Ascending aorta (tissue), 2 donors: ENCODE data around the gene IQUB. TPM values are rescaled to one million over a fixed set of nuclear protein-coding genes. Genes with fewer than 3 reads are reported as not detected.

Experiments used
- DNase-seq, 2 donors: peaks; one replicate each; pipeline ENCODE4 v3.0.0-alpha.2; 2019; ENCODE audit warnings: low spot score in 2 of 2
- H3K27ac ChIP-seq, 2 donors: fragments of 200-600 bp; sonication (generic); one replicate each; pipeline ENCODE4 v1.5.1; 2016 to 2017; ENCODE audit warnings: mild to moderate bottlenecking in 1 of 2
- H3K27me3 ChIP-seq: fragments of 200-600 bp; sonication (generic); one replicate; pipeline ENCODE4 v1.5.1; 2017
- H3K36me3 ChIP-seq, 2 donors: fragments of 200-600 bp; sonication (generic); one replicate each; pipeline ENCODE4 v1.5.1; 2016
- H3K4me1 ChIP-seq, 2 donors: fragments of 200-600 bp; sonication (generic); one replicate each; pipeline ENCODE4 v1.5.1; 2016 to 2017; ENCODE audit warnings: mild to moderate bottlenecking in 1 of 2
- H3K4me3 ChIP-seq, 2 donors: fragments of 200-600 bp; sonication (generic); one replicate each; pipeline ENCODE4 v1.5.1; 2016 to 2017; ENCODE audit warnings: mild to moderate bottlenecking in 1 of 2
- H3K9me3 ChIP-seq, 2 donors: fragments of 200-600 bp; sonication (generic); one replicate each; pipeline ENCODE4 v1.5.1; 2016
- intact Hi-C: fragments of 100-400 bp; cut with DNase I; formaldehyde crosslinking; loops from one replicate; pipeline ENCODE4 v1.15.1; 2023
- total RNA-seq: library from RNA; depleted of rRNA; stranded (reverse); fragments of >200 nt; gene quantifications from one replicate; pipeline ENCODE4 v1.1.0, GENCODE V29; 2016
- TF ChIP-seq, protein P1 (sequence below), 3 experiments: fragments of 200-600 bp in 2 of 3; fragments of 450-650 bp in 1 of 3; sonication (generic) in 2 of 3; IDR thresholded peaks; one replicate each; pipeline ENCODE4 v1.5.1; 2016 to 2019; ENCODE audit warnings: antibody characterized with exemption in 3 of 3, mild to moderate bottlenecking in 1 of 3, moderate library complexity in 1 of 3

The IQUB gene
- total RNA-seq, 1 donor from 2014 or later: not detected

DNA sequence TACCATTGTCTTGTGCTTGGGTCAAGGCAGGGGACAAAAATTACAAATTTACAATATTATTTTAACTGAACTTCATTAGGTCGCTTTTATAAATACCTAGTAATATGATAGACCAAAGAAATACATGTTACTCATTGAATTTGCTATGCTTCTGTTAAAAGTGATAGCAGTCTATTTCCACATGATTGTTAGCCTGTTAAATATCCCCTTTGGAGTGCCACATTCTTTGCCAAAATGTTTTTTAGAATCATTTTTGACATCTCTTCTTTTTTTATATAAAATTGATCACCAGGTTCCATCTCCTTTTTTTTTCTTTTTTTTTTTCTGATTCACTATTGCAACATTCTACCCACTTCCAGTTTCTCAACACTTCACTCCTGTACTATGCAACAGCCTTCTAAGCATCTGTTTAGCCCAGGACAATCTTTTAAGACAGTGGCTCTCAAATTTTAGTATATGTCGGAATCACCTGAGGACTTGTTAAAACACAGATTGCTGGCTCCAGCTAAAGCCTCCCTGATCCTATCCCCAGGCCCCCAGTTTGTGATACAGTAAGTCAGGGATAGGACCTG lies 39.6 kb upstream of the IQUB start:
- Histone ChIP-seq H3K27ac (no peak overlapping the region), H3K36me3 (no peaks in the 10 kb centered on the region), H3K4me1 (no peaks in the 10 kb centered on the region), H3K4me3 (no peak overlapping the region), H3K27me3 (no peaks in the 10 kb centered on the region), H3K9me3 (no peaks in the 10 kb centered on the region)
- no peak for DNase-seq
- TF ChIP-seq, protein P1, sequence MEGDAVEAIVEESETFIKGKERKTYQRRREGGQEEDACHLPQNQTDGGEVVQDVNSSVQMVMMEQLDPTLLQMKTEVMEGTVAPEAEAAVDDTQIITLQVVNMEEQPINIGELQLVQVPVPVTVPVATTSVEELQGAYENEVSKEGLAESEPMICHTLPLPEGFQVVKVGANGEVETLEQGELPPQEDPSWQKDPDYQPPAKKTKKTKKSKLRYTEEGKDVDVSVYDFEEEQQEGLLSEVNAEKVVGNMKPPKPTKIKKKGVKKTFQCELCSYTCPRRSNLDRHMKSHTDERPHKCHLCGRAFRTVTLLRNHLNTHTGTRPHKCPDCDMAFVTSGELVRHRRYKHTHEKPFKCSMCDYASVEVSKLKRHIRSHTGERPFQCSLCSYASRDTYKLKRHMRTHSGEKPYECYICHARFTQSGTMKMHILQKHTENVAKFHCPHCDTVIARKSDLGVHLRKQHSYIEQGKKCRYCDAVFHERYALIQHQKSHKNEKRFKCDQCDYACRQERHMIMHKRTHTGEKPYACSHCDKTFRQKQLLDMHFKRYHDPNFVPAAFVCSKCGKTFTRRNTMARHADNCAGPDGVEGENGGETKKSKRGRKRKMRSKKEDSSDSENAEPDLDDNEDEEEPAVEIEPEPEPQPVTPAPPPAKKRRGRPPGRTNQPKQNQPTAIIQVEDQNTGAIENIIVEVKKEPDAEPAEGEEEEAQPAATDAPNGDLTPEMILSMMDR (IDR thresholded peaks at IDR 0.05): no peak
- intact Hi-C loops: no loop called here

DNA sequence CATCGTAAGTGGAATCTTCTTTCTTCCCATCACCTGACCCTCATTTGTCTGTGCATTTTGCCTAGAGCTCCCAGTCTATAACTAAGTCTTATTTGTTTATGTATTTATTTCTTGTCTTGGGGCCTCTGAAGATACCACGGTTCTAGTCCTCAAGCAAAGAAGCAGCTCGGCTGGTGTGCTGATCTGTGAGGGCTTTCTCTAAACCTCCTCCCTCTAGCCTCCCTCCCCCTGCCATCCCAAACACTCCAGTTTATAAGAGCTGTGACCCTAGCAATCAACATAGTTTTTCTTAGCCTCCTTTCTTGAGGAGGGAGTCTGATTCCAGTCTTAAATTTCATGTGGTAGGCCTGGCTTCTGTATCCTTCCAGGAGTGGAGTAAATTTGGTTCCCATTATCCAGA lies 38.9 kb upstream of the IQUB start:
- H3K36me3 ChIP-seq: no peaks in the 10 kb centered on the region
- no peak overlapping the region for H3K4me3 ChIP-seq
- no peak overlapping the region for H3K27ac ChIP-seq
- TF ChIP-seq, protein P1 (IDR thresholded peaks at IDR 0.05): no peak
- H3K4me1 ChIP-seq: no peaks in the 10 kb centered on the region
- H3K27me3 ChIP-seq: no peaks in the 10 kb centered on the region
- no peak for DNase-seq
- no peaks in the 10 kb centered on the region for H3K9me3 ChIP-seq
- intact Hi-C loops: no loop called here

DNA sequence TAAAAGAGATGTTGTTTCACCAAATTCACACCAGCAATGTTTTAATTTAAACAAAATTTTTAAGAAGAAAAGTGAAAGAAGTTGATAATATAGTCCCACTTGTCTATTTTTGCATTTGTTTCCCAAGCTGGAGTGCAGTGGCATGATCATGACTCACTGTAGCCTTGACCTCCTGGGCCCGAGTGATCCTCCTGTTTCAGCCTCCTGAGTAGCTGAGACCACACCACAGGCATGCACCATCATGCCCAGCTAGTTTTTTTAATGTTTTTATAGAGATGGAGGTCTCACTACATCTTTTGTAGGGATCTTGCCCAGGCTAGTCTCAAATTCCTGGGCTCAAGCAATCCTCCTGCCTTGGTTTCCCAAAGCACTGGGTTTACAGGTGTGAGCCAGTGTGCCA lies 37.3 kb upstream of the IQUB start:
- DNase-seq: no peak
- Histone ChIP-seq H3K27ac (no peak overlapping the region), H3K36me3 (no peaks in the 10 kb centered on the region), H3K4me1 (no peaks in the 10 kb centered on the region), H3K9me3 (no peaks in the 10 kb centered on the region), H3K4me3 (no peak overlapping the region), H3K27me3 (no peaks in the 10 kb centered on the region)
- intact Hi-C loops: no loop called here
- TF ChIP-seq, protein P1 (IDR thresholded peaks at IDR 0.05): no peak

DNA sequence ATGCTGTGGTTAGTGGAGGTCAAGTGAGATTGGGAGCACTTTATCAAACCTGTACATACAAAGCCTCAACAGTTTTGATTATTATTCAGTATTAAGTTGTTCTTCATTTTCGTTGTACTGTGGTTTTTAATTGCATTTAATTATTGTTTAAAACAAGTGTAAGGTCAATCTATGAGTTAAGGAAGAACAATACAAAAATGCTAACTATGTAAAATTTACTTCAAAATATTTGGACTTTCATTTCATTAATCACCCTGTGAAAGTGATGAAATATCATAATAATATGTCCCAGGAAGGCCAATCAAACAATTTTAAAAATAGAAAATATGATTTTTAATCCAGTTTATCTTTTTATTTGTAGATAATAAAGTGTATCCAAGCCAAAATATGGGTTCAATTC lies 36.8 kb upstream of the IQUB start:
- TF ChIP-seq, protein P1 (IDR thresholded peaks at IDR 0.05): no peak
- intact Hi-C loops: no loop called here
- Histone ChIP-seq H3K4me3 (no peak overlapping the region), H3K4me1 (no peaks in the 10 kb centered on the region), H3K9me3 (no peaks in the 10 kb centered on the region), H3K36me3 (no peaks in the 10 kb centered on the region), H3K27ac (no peak overlapping the region), H3K27me3 (no peaks in the 10 kb centered on the region)
- no peak for DNase-seq

DNA sequence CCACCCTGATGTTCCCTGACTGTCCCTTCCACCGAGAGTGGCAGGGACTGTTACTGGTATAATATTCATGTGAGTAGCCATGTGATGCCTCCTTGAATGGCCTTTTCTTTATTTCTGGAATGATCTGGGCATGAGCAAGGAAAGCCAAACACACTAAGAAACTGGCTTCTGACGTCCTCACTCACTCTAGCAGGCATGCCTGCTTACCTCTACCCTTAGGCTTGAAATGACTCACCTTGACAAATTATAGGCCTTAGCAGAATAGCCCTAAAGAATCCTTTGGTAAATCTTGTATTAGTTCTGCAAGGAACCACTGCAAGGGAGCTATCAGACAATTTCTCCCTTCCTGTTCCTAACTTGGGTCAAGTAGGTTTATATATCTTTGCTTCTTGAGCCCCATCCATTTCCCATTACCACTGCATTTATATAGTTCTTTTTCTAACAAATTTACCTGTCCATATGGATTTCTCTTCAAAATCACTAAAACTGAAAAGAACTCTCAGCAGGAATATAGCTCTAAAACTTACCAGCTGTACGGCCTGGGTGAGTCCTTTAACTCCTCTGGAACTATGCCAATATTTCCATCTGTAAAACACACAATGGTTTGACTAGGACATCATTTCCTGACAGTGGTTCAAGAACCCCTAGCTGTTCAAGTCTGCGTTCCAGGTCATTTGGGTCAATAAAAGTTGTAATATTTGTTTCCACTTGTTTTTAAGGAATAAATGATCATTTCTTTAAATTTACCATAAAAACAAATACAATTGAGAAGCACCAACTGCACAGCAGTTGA lies 36.2 kb upstream of the IQUB start:
- Histone ChIP-seq H3K4me3 (no peak overlapping the region), H3K27me3 (no peaks in the 10 kb centered on the region), H3K4me1 (no peaks in the 10 kb centered on the region), H3K9me3 (no peaks in the 10 kb centered on the region), H3K27ac (no peak overlapping the region), H3K36me3 (no peaks in the 10 kb centered on the region)
- DNase-seq: no peak
- intact Hi-C loops: no loop called here
- TF ChIP-seq, protein P1 (IDR thresholded peaks at IDR 0.05): no peak
